Hepatocyte (in vitro differentiated cells): ENCODE data around the gene REL. TPM values are rescaled to one million over a fixed set of nuclear protein-coding genes. Genes with fewer than 3 reads are reported as not detected.
"Not testable (repeated sequence)": the region's sequence is repeated elsewhere in the genome, so short reads cannot be mapped to it uniquely, and the experiment has no call there.

ENCODE experiments used
- DNase-seq: peaks from one replicate; pipeline ENCODE4 v3.0.0-alpha.2; 2016; ENCODE audit warnings: low spot score
- H2AFZ ChIP-seq: fragments of 200-600 bp; sonication (generic); 2 replicates; pipeline ENCODE4 v1.6.0; 2016; ENCODE audit warnings: antibody characterized with exemption, mild to moderate bottlenecking
- H3K27ac ChIP-seq: fragments of 200-600 bp; sonication (generic); 2 replicates; pipeline ENCODE4 v1.5.1; 2016; ENCODE audit warnings: mild to moderate bottlenecking
- H3K27me3 ChIP-seq: fragments of 200-600 bp; sonication (generic); 2 replicates; pipeline ENCODE4 v1.6.1; 2016
- H3K36me3 ChIP-seq: fragments of 200-600 bp; sonication (generic); replicated peaks from 2 replicates; pipeline ENCODE4 v1.5.1; 2016; ENCODE audit warnings: low read depth; ENCODE audit not compliant: insufficient read depth
- H3K4me1 ChIP-seq: fragments of 200-600 bp; sonication (generic); 2 replicates; pipeline ENCODE4 v1.5.1; 2016; ENCODE audit warnings: mild to moderate bottlenecking, moderate library complexity; ENCODE audit not compliant: insufficient read depth
- H3K4me2 ChIP-seq: fragments of 200-600 bp; sonication (generic); 2 replicates; pipeline ENCODE4 v1.6.0; 2016
- H3K4me3 ChIP-seq: fragments of 200-600 bp; sonication (generic); 2 replicates; pipeline ENCODE4 v1.5.1; 2016; ENCODE audit warnings: mild to moderate bottlenecking
- H3K79me2 ChIP-seq: fragments of 200-600 bp; sonication (generic); 2 replicates; pipeline ENCODE4 v1.6.0; 2017; ENCODE audit warnings: mild to moderate bottlenecking
- H3K9me2 ChIP-seq: fragments of 200-600 bp; sonication (generic); replicated peaks from 2 replicates; pipeline ENCODE4 v1.6.0; 2017; ENCODE audit warnings: mild to moderate bottlenecking; ENCODE audit not compliant: insufficient read depth
- H3K9me3 ChIP-seq: fragments of 200-600 bp; sonication (generic); 2 replicates; pipeline ENCODE4 v1.5.1; 2016; ENCODE audit warnings: low read depth, mild to moderate bottlenecking
- H4K20me1 ChIP-seq: fragments of 200-600 bp; sonication (generic); 2 replicates; pipeline ENCODE4 v1.6.0; 2016; ENCODE audit warnings: mild to moderate bottlenecking; ENCODE audit not compliant: insufficient read depth, poor library complexity, severe bottlenecking
- CTCF ChIP-seq: fragments of 200-600 bp; sonication (generic); IDR thresholded peaks from 2 replicates; pipeline ENCODE4 v1.5.1; 2016; ENCODE audit warnings: antibody characterized with exemption, mild to moderate bottlenecking; ENCODE audit not compliant: poor library complexity
- EZH2 ChIP-seq: fragments of 200-600 bp; sonication (generic); IDR thresholded peaks from 2 replicates; pipeline ENCODE4 v1.6.1; 2016; ENCODE audit warnings: antibody characterized with exemption, mild to moderate bottlenecking, borderline replicate concordance
- EZH2phosphoT487 ChIP-seq: fragments of 200-600 bp; sonication (generic); IDR thresholded peaks from one replicate; pipeline ENCODE4 v1.6.1; 2018; ENCODE audit warnings: antibody characterized with exemption, mild to moderate bottlenecking, low read depth, moderate library complexity; ENCODE audit not compliant: unreplicated experiment, severe bottlenecking
- WGBS: methylation state at CpG from one replicate; pipeline ENCODE4 v1.1.6; 2016; ENCODE audit warnings: low lambda C conversion rate; ENCODE audit errors: missing lambda C conversion rate; 5-methylcytosine and 5-hydroxymethylcytosine counted together
- polyA plus RNA-seq: library from polyadenylated mRNA; unstranded; fragments of >200 nt; fragmentation: Nextera tagmentation; extraction: Ambion mirVana; gene quantifications from 2 replicates; pipeline ENCODE4 v1.2.1, GENCODE V29; 2016
- total RNA-seq: library from RNA; depleted of rRNA; stranded (reverse); fragments of >200 nt; gene quantifications from 2 replicates; pipeline ENCODE4 v1.2.3, GENCODE V29; 2014

Gene REL
- total and polyA plus RNA-seq, 2 experiments from 2014 or later = 4.2 to 12.3 TPM

- Histone ChIP-seq H3K9me2 (no peaks in the 10 kb centered on the region), H3K4me3 (no peak overlapping the region), H3K4me1 (no peaks in the 10 kb centered on the region), H2AFZ (no peak overlapping the region), H3K36me3 (no peaks in the 10 kb centered on the region), H4K20me1 (no peaks in the 10 kb centered on the region), H3K4me2 (no peak overlapping the region), H3K27ac (peak overlapping the region; percentile 2), H3K9me3 (no peaks in the 10 kb centered on the region), H3K79me2 (no peaks in the 10 kb centered on the region), H3K27me3 (no peaks in the 10 kb centered on the region)
- DNase-seq = no peak
- no peak for TF ChIP-seq CTCF
- TF ChIP-seq EZH2 = no peak
- 90% methylated on average over 3 of the region's 3 CpGs for WGBS
Observed at GRCh38 chr2:60926741-60927552, 45.6 kb downstream of the REL start.

- not testable (repeated sequence) for H3K27ac ChIP-seq, H3K27me3 ChIP-seq, H3K4me3 ChIP-seq, H2AFZ ChIP-seq, H3K9me3 ChIP-seq, H3K9me2 ChIP-seq, H3K36me3 ChIP-seq, H4K20me1 ChIP-seq, H3K4me2 ChIP-seq, H3K79me2 ChIP-seq, H3K4me1 ChIP-seq, DNase-seq
- 99% methylated on average over 5 of the region's 5 CpGs for WGBS
Observed at GRCh38 chr2:60932061-60932460, 50.7 kb downstream of the REL start.

GRCh38 chr2:60932954-60933353, 51.6 kb downstream of the REL start:
- no peaks in the 10 kb centered on the region for H3K4me1 ChIP-seq
- H3K36me3 ChIP-seq = no peaks in the 10 kb centered on the region
- no peaks in the 10 kb centered on the region for H3K9me3 ChIP-seq
- H3K27ac ChIP-seq = no peak overlapping the region
- H3K79me2 ChIP-seq = no peaks in the 10 kb centered on the region
- DNase-seq = no peak
- H3K4me3 ChIP-seq = no peak overlapping the region
- no peaks in the 10 kb centered on the region for H3K9me2 ChIP-seq
- H3K27me3 ChIP-seq = no peaks in the 10 kb centered on the region
- WGBS = 96% methylated on average over 3 of the region's 3 CpGs
- H3K4me2 ChIP-seq = no peak overlapping the region
- no peaks in the 10 kb centered on the region for H4K20me1 ChIP-seq
- TF ChIP-seq CTCF = no peak
- no peak for TF ChIP-seq EZH2phosphoT487
- no peak for TF ChIP-seq EZH2
- H2AFZ ChIP-seq = no peak overlapping the region

- no peaks in the 10 kb centered on the region for H3K27me3 ChIP-seq
- H3K9me2 ChIP-seq = no peaks in the 10 kb centered on the region
- no peaks in the 10 kb centered on the region for H3K9me3 ChIP-seq
- H2AFZ ChIP-seq = no peak overlapping the region
- H3K79me2 ChIP-seq = no peaks in the 10 kb centered on the region
- no peaks in the 10 kb centered on the region for H3K4me1 ChIP-seq
- H3K36me3 ChIP-seq = no peaks in the 10 kb centered on the region
- H3K27ac ChIP-seq = no peak overlapping the region
- H4K20me1 ChIP-seq = no peaks in the 10 kb centered on the region
- no peak for DNase-seq
- no peak overlapping the region for H3K4me3 ChIP-seq
- WGBS = 98% methylated on average over 2 of the region's 2 CpGs
- no peak for TF ChIP-seq EZH2
- TF ChIP-seq CTCF = no peak
- TF ChIP-seq EZH2phosphoT487 = no peak
- no peak overlapping the region for H3K4me2 ChIP-seq
Observed at GRCh38 chr2:60934165-60934722, 52.9 kb downstream of the REL start.
